ENCODE data around the gene RAB14.

RAB14 gene

DNA sequence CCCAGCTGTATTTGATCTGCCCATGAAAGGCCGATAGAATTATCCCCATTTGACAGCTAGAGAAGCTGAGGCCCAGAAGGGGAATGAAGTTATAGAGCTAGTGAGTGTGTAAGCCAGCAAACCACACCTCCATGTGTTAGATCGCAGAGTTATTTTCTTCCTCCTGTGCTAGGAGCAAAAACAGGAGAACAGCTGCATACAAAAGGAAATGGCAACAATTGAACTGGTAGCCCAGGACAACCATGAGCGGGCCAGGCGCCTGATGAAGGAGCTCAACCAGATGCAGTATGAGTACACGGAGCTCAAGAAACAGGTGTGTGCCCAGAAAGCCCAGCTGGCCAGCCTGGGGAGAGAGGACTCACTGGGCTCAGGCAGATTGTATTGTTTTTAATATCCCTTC, 30.4 kb downstream of the RAB14 start:
- CTCF ChIA-PET, result interaction anchor here (0.5 to 1.6 kb wide), 6 partner anchors 11 to 192 kb away, joined by 3 to 4 read pairs (median 3); no protein-coding TSS in a partner anchor
- Histone ChIP-seq H3K36me3 (ENCODE audit: control insufficient read depth in 2 of 2, insufficient read depth in 1 of 2, low read length in 2 of 2) (peaks cover 4 to 76% of the 10 kb centered on the region in 2 experiments), H3K27ac (ENCODE audit: extremely low read depth, low read depth, low read length) (no peak overlapping the region), H3K9me3 (ENCODE audit: control insufficient read depth, insufficient read depth, low read depth, low read length) (no peaks in the 10 kb centered on the region), H3K4me3 (ENCODE audit: low read depth, low read length) (no peak overlapping the region), H3K4me1 (ENCODE audit: control insufficient read depth, insufficient read depth, low read length) (no peaks in the 10 kb centered on the region)
- POLR2A ChIA-PET, result no interaction called here
- TF ChIP-seq ZNF354C (tag by site-specific recombination; IDR thresholded peaks at IDR 0.05; ENCODE audit: borderline replicate concordance, low read depth), result no peak
- no peak for TF ChIP-seq ZNF221 (tag by site-specific recombination; IDR thresholded peaks at IDR 0.05; ENCODE audit: borderline replicate concordance)
- TF ChIP-seq ZNF146 (tag by site-specific recombination; IDR thresholded peaks at IDR 0.05), result no peak
- TF ChIP-seq ZNF560 (tag by site-specific recombination; IDR thresholded peaks at IDR 0.05; ENCODE audit: borderline replicate concordance), result no peak
- TF ChIP-seq ZNF561 (tag by site-specific recombination; IDR thresholded peaks at IDR 0.05; ENCODE audit: borderline replicate concordance), result no peak
- TF ChIP-seq, protein P1, sequence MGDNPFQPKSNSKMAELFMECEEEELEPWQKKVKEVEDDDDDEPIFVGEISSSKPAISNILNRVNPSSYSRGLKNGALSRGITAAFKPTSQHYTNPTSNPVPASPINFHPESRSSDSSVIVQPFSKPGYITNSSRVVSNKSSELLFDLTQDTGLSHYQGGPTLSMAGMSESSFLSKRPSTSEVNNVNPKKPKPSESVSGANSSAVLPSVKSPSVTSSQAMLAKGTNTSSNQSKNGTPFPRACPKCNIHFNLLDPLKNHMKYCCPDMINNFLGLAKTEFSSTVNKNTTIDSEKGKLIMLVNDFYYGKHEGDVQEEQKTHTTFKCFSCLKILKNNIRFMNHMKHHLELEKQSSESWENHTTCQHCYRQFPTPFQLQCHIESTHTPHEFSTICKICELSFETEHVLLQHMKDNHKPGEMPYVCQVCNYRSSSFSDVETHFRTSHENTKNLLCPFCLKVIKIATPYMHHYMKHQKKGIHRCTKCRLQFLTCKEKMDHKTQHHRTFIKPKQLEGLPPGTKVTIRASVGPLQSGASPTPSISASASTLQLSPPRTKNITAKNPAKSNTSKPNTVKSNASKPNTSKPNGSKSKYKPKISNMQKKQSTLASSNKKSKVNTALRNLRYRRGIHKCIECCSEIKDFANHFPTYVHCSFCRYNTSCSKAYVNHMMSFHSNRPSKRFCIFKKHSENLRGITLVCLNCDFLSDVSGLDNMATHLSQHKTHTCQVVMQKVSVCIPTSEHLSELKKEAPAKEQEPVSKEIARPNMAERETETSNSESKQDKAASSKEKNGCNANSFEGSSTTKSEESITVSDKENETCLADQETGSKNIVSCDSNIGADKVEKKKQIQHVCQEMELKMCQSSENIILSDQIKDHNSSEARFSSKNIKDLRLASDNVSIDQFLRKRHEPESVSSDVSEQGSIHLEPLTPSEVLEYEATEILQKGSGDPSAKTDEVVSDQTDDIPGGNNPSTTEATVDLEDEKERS (tag by site-specific recombination; IDR thresholded peaks at IDR 0.05), result no peak
- no peak for TF ChIP-seq KLF7 (tag by site-specific recombination; IDR thresholded peaks at IDR 0.05; ENCODE audit: borderline replicate concordance)
- TF ChIP-seq ZNF558 (tag by site-specific recombination; IDR thresholded peaks at IDR 0.05), result no peak

DNA sequence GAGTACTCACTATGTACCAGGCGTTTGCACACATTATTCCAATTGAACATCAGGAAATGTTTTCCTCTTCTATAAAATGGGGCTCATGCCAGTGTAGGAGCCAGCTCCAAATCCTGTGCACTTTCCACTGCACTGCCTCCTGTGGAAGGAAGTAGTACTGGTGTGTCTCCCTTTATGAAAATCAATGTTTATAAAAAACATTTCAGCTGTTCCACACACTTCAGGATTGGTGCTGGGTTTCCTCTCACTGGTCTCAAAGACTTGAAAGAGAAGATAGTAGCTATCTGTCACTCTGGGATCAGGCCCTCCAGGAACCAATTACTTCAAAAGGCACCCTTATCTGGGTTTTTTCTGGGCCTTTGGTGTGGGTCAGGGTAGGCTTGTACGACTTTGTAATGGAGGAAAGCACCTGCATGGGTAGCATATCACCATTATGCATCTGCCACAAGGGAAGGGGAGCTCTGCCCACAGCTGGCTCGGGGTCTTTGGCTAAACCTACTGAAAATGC, 32.5 kb downstream of the RAB14 start:
- no peaks in the 10 kb centered on the region for H3K9me3 ChIP-seq (ENCODE audit: control insufficient read depth, insufficient read depth, low read depth, low read length)
- no peaks in the 10 kb centered on the region for H3K4me1 ChIP-seq (ENCODE audit: control insufficient read depth, insufficient read depth, low read length)
- no peak overlapping the region for H3K4me3 ChIP-seq (ENCODE audit: low read depth, low read length)
- POLR2A ChIA-PET, result no interaction called here
- H3K27ac ChIP-seq (ENCODE audit: extremely low read depth, low read depth, low read length), result no peak overlapping the region
- TF ChIP-seq ZNF112 (tag by site-specific recombination; IDR thresholded peaks at IDR 0.05) (no peak), KLF16 (tag by site-specific recombination; IDR thresholded peaks at IDR 0.05) (no peak), ZNF416 (tag by site-specific recombination; IDR thresholded peaks at IDR 0.05) (no peak), IKZF3 (tag by site-specific recombination; IDR thresholded peaks at IDR 0.05) (no peak), OSR2 (tag by site-specific recombination; IDR thresholded peaks at IDR 0.05) (no peak), ZNF488 (tag by site-specific recombination; IDR thresholded peaks at IDR 0.05) (no peak), ZEB2 (tag by site-specific recombination; IDR thresholded peaks at IDR 0.05) (no peak), RBAK (tag by site-specific recombination; IDR thresholded peaks at IDR 0.05) (no peak), ZFP41 (tag by site-specific recombination; IDR thresholded peaks at IDR 0.05; ENCODE audit: borderline replicate concordance) (no peak), ZNF623 (tag by site-specific recombination; IDR thresholded peaks at IDR 0.05) (no peak), ZNF529 (tag by site-specific recombination; IDR thresholded peaks at IDR 0.05; ENCODE audit: insufficient replicate concordance) (no peak), ZNF792 (tag by site-specific recombination; IDR thresholded peaks at IDR 0.05) (no peak), ZNF610 (tag by site-specific recombination; IDR thresholded peaks at IDR 0.05; ENCODE audit: borderline replicate concordance) (no peak)
- TF ChIP-seq, protein P2, sequence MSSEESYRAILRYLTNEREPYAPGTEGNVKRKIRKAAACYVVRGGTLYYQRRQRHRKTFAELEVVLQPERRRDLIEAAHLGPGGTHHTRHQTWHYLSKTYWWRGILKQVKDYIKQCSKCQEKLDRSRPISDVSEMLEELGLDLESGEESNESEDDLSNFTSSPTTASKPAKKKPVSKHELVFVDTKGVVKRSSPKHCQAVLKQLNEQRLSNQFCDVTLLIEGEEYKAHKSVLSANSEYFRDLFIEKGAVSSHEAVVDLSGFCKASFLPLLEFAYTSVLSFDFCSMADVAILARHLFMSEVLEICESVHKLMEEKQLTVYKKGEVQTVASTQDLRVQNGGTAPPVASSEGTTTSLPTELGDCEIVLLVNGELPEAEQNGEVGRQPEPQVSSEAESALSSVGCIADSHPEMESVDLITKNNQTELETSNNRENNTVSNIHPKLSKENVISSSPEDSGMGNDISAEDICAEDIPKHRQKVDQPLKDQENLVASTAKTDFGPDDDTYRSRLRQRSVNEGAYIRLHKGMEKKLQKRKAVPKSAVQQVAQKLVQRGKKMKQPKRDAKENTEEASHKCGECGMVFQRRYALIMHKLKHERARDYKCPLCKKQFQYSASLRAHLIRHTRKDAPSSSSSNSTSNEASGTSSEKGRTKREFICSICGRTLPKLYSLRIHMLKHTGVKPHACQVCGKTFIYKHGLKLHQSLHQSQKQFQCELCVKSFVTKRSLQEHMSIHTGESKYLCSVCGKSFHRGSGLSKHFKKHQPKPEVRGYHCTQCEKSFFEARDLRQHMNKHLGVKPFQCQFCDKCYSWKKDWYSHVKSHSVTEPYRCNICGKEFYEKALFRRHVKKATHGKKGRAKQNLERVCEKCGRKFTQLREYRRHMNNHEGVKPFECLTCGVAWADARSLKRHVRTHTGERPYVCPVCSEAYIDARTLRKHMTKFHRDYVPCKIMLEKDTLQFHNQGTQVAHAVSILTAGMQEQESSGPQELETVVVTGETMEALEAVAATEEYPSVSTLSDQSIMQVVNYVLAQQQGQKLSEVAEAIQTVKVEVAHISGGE (tag by site-specific recombination; conservative IDR thresholded peaks at IDR 0.05; ENCODE audit: low read depth), result no peak
- CTCF ChIA-PET, result interaction anchor here (0.6 to 1.4 kb wide), 7 partner anchors 11 to 235 kb away, joined by 3 to 6 read pairs (median 4); no protein-coding TSS in a partner anchor
- H3K36me3 ChIP-seq (ENCODE audit: control insufficient read depth in 2 of 2, insufficient read depth in 1 of 2, low read length in 2 of 2), result peaks cover 4 to 72% of the 10 kb centered on the region in 2 experiments

Data from HEK293 (cell line).